NB4 (cell line): ENCODE data around the gene ANP32A.

ENCODE experiments used
- MYC ChIP-seq: IDR thresholded peaks from 2 replicates; pipeline ENCODE4 v1.6.1; 2011; ENCODE audit warnings: low read depth, low read length
- POLR2A ChIP-seq: IDR thresholded peaks from 2 replicates; pipeline ENCODE4 v1.6.1; 2011; ENCODE audit warnings: mild to moderate bottlenecking; ENCODE audit not compliant: insufficient read length; ENCODE audit errors: extremely low read depth
- TF ChIP-seq, protein P1 (sequence below): IDR thresholded peaks from one replicate; pipeline ENCODE4 v1.5.1; 2012; ENCODE audit warnings: low read depth, low read length

DNA sequence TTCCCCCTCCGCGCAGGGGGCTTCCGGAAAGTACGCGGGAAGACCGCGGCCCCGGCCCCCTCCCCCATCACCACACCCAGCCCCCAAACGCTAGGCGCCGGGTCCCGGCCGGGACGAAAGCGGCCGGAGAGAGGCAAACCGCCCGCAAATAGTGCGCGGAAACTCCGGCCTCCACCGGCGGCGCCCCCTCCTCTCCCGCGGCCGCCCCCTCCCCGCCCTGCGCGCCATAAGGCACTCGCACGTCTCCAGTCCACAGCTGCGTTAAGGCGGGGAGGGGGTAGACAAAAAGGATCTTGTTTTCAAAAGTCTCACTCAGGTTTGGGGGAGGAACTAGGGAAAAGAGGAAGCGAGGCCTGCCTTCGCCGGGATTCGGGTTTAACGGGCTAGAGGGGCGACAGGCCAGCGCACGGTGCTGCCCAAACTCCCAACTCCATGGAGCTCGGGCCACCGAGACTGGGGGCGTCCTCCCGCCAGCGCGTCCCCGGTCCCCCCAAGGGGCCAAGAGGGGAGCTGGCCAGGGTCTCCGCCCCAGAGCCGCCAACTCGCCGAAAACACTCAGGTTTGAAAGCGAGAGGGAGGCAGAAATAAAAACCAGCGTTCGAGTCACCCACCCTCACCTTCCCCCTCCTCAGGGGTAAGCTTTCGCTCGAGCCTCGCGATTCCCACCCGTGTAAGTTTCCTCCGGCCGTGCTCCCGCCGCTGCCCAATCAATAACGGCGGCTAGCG, 1.8 kb downstream of the ANP32A start:
- TF ChIP-seq, protein P1, sequence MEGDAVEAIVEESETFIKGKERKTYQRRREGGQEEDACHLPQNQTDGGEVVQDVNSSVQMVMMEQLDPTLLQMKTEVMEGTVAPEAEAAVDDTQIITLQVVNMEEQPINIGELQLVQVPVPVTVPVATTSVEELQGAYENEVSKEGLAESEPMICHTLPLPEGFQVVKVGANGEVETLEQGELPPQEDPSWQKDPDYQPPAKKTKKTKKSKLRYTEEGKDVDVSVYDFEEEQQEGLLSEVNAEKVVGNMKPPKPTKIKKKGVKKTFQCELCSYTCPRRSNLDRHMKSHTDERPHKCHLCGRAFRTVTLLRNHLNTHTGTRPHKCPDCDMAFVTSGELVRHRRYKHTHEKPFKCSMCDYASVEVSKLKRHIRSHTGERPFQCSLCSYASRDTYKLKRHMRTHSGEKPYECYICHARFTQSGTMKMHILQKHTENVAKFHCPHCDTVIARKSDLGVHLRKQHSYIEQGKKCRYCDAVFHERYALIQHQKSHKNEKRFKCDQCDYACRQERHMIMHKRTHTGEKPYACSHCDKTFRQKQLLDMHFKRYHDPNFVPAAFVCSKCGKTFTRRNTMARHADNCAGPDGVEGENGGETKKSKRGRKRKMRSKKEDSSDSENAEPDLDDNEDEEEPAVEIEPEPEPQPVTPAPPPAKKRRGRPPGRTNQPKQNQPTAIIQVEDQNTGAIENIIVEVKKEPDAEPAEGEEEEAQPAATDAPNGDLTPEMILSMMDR = no peak
- TF ChIP-seq POLR2A (peak; percentile 78), MYC (0 out of 2 replicates have a peak, but pooled peaks have one; percentile 11)
